SK-N-SH treated with all-trans-retinoic acid at 6 μM for 48 hours (cell line): Measurements from ENCODE around the gene STK17B.

Source experiments
- PPARA ChIP-seq: fragments of 250-450 bp; sonication (Bioruptor Pico); IDR thresholded peaks from 2 replicates; pipeline ENCODE4 v1.5.0; 2020; ENCODE audit warnings: mild to moderate bottlenecking, borderline replicate concordance
- ZFP3 ChIP-seq: fragments of 250-450 bp; sonication (Bioruptor Pico); IDR thresholded peaks from 2 replicates; pipeline ENCODE4 v1.5.0; 2020; ENCODE audit warnings: mild to moderate bottlenecking, moderate library complexity
- ZNF565 ChIP-seq: fragments of 450-650 bp; formaldehyde crosslinking; conservative IDR thresholded peaks from 2 replicates; pipeline ENCODE4 v1.5.0; 2020; ENCODE audit warnings: low read depth, mild to moderate bottlenecking, moderate library complexity
- ZNF8 ChIP-seq: fragments of 450-650 bp; formaldehyde crosslinking; IDR thresholded peaks from 2 replicates; pipeline ENCODE4 v1.5.0; 2020; ENCODE audit warnings: mild to moderate bottlenecking, moderate library complexity
- TF ChIP-seq, protein P1 (sequence below): fragments of 250-450 bp; sonication (Bioruptor Pico); IDR thresholded peaks from 2 replicates; pipeline ENCODE4 v1.5.0; 2020; ENCODE audit warnings: mild to moderate bottlenecking, moderate library complexity

DNA sequence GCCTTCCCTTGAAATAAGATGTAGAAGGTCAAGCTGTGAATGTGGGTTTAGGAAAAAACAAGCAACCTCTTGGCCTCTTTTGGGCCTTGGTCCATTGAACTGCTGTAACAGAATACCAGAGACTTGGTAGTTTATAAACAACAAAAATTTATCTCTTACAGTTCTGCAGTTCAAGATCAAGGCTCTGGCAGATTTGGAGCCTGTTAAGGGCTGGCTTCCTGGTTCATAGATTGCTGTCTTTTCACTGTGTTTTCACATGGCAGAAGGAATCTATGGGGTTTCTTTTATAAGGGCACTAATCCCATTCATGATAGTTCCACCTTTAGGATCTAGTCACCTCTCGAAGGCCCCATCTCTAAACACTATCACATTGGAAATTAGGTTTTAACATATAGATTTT, 20.2 kb upstream of the STK17B start:
- no peak for TF ChIP-seq ZFP3 (CRISPR knock-in tag)
- TF ChIP-seq ZNF565 (CRISPR knock-in tag): no peak
- no peak for TF ChIP-seq ZNF8 (CRISPR knock-in tag)
- TF ChIP-seq, protein P1, sequence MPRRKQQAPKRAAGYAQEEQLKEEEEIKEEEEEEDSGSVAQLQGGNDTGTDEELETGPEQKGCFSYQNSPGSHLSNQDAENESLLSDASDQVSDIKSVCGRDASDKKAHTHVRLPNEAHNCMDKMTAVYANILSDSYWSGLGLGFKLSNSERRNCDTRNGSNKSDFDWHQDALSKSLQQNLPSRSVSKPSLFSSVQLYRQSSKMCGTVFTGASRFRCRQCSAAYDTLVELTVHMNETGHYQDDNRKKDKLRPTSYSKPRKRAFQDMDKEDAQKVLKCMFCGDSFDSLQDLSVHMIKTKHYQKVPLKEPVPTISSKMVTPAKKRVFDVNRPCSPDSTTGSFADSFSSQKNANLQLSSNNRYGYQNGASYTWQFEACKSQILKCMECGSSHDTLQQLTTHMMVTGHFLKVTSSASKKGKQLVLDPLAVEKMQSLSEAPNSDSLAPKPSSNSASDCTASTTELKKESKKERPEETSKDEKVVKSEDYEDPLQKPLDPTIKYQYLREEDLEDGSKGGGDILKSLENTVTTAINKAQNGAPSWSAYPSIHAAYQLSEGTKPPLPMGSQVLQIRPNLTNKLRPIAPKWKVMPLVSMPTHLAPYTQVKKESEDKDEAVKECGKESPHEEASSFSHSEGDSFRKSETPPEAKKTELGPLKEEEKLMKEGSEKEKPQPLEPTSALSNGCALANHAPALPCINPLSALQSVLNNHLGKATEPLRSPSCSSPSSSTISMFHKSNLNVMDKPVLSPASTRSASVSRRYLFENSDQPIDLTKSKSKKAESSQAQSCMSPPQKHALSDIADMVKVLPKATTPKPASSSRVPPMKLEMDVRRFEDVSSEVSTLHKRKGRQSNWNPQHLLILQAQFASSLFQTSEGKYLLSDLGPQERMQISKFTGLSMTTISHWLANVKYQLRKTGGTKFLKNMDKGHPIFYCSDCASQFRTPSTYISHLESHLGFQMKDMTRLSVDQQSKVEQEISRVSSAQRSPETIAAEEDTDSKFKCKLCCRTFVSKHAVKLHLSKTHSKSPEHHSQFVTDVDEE: no peak
- TF ChIP-seq PPARA (CRISPR knock-in tag): no peak
